Endothelial cell of umbilical vein (primary cell): Measurements from ENCODE around the gene HECTD1. TPM values are rescaled to one million over a fixed set of nuclear protein-coding genes. Genes with fewer than 3 reads are reported as not detected.

Source experiments
- BruUV-seq: library from RNA; stranded (reverse); fragments of 400-500 nt; replicated peaks from 2 replicates; lab custom pipeline; 2021; lab: Mats Ljungman, UMichigan
- CTCF ChIA-PET: fragments of 300-600, 350-600 bp; sonication (Branson Sonifier 250); formaldehyde crosslinking; loops from one replicate; lab custom pipeline; 2021; ENCODE audit warnings: antibody characterized with exemption, inconsistent platforms; lab: Charles Lee
- POLR2A ChIA-PET: fragments of 300-600, 350-600 bp; sonication (Branson Sonifier 250); formaldehyde crosslinking; loops from one replicate; lab custom pipeline; 2021; ENCODE audit warnings: antibody characterized with exemption, inconsistent platforms; lab: Charles Lee
- DNase-seq: peaks from one replicate; pipeline ENCODE4 v3.0.0-alpha.2; 2011; ENCODE audit warnings: low read depth, low spot score
- FAIRE-seq: peaks from 2 replicates; lab custom pipeline; 2011; peaks lifted over from hg19 to GRCh38; lab: Jason Lieb, UNC
- H2AFZ ChIP-seq: 2 replicates; pipeline ENCODE4 v1.6.0; 2012; ENCODE audit warnings: low read depth, low read length, control low read depth, inconsistent platforms
- H3K27ac ChIP-seq: 2 replicates; pipeline ENCODE4 v1.5.1; 2011; ENCODE audit warnings: low read depth, mild to moderate bottlenecking, control low read depth, low read length, moderate library complexity; ENCODE audit not compliant: insufficient read depth
- H3K27me3 ChIP-seq, 2 experiments: 2 replicates each; pipeline versions ENCODE4 v1.6.0 to v1.6.1; 2011; ENCODE audit warnings: low read length in 2 of 2, mixed read lengths in 1 of 2; ENCODE audit not compliant: control insufficient read depth in 2 of 2, insufficient read depth in 2 of 2
- H3K36me3 ChIP-seq, 2 experiments: 2 replicates in 1 of 2; 3 replicates in 1 of 2; pipeline ENCODE4 v1.5.1; 2011; ENCODE audit warnings: low read length in 2 of 2, mild to moderate bottlenecking in 1 of 2, moderate library complexity in 1 of 2; ENCODE audit not compliant: control insufficient read depth in 2 of 2, insufficient read depth in 2 of 2; ENCODE audit errors: extremely low read depth in 1 of 2
- H3K4me1 ChIP-seq: 3 replicates; pipeline ENCODE4 v1.5.1; 2011; ENCODE audit warnings: mild to moderate bottlenecking, low read length; ENCODE audit not compliant: control insufficient read depth, insufficient read depth; ENCODE audit errors: extremely low read depth
- H3K4me2 ChIP-seq: 2 replicates; pipeline ENCODE4 v1.6.1; 2011; ENCODE audit warnings: low read length, control low read depth, mixed read lengths; ENCODE audit not compliant: insufficient read depth
- H3K4me3 ChIP-seq, 3 experiments: fragments of 200-600 bp in 1 of 3; sonication (generic), shearing (Covaris generic) in 1 of 3; replicated peaks in 1 of 3; 2 replicates each; pipeline ENCODE4 v1.5.1; 2011 to 2016; ENCODE audit warnings: control low read depth in 3 of 3, low read length in 3 of 3, mild to moderate bottlenecking in 2 of 3, inconsistent platforms in 1 of 3, low read depth in 1 of 3, moderate library complexity in 1 of 3; ENCODE audit not compliant: insufficient read depth in 1 of 3
- H3K79me2 ChIP-seq: 2 replicates; pipeline ENCODE4 v1.6.0; 2012; ENCODE audit warnings: low read length, inconsistent platforms; ENCODE audit not compliant: control insufficient read depth, insufficient read depth
- H3K9ac ChIP-seq: replicated peaks from 2 replicates; pipeline ENCODE3; 2011; ENCODE audit warnings: low read length, control low read depth; ENCODE audit not compliant: insufficient read depth; ENCODE audit errors: extremely low read depth
- H3K9me1 ChIP-seq: replicated peaks from 3 replicates; pipeline ENCODE4 v1.6.0; 2011; ENCODE audit warnings: mild to moderate bottlenecking, low read length; ENCODE audit not compliant: control insufficient read depth, insufficient read depth; ENCODE audit errors: extremely low read depth
- H3K9me3 ChIP-seq: replicated peaks from 2 replicates; pipeline ENCODE4 v1.5.1; 2012; ENCODE audit warnings: low read length, inconsistent platforms; ENCODE audit not compliant: control insufficient read depth, insufficient read depth
- H4K20me1 ChIP-seq: replicated peaks from 2 replicates; pipeline ENCODE3; 2011; ENCODE audit warnings: mild to moderate bottlenecking, low read length; ENCODE audit not compliant: control insufficient read depth, insufficient read depth; ENCODE audit errors: extremely low read depth
- EZH2 ChIP-seq: IDR thresholded peaks from 2 replicates; pipeline ENCODE4 v1.6.1; 2012; ENCODE audit warnings: borderline replicate concordance, low read depth, mild to moderate bottlenecking, moderate library complexity, low read length, inconsistent platforms; ENCODE audit not compliant: severe bottlenecking
- FOS ChIP-seq: IDR thresholded peaks from 2 replicates; pipeline ENCODE4 v1.6.1; 2011; ENCODE audit warnings: mild to moderate bottlenecking, low read length, moderate library complexity, borderline replicate concordance; ENCODE audit not compliant: insufficient read depth
- GATA2 ChIP-seq: IDR thresholded peaks from 2 replicates; pipeline ENCODE4 v1.7.0; 2011; ENCODE audit warnings: low read depth, mild to moderate bottlenecking, moderate library complexity, mixed read lengths, low read length; ENCODE audit not compliant: insufficient read length, insufficient read depth
- JUN ChIP-seq: IDR thresholded peaks from 2 replicates; pipeline ENCODE4 v1.6.1; 2011; ENCODE audit warnings: borderline replicate concordance, low read depth; ENCODE audit not compliant: insufficient read length, insufficient read depth
- MYC ChIP-seq: IDR thresholded peaks from one replicate; pipeline ENCODE4 v1.6.1; 2011; ENCODE audit warnings: mild to moderate bottlenecking, low read depth, low read length
- POLR2A ChIP-seq: IDR thresholded peaks from 2 replicates; pipeline ENCODE4 v1.6.1; 2012; ENCODE audit warnings: low read depth, mild to moderate bottlenecking, control low read depth, low read length
- POLR2AphosphoS5 ChIP-seq: IDR thresholded peaks from 2 replicates; pipeline ENCODE4 v1.6.1; 2012; ENCODE audit warnings: low read depth, mild to moderate bottlenecking, control low read depth, low read length, moderate library complexity; ENCODE audit not compliant: insufficient read depth
- dilution Hi-C: fragments of 300-500 bp; cut with MboI; formaldehyde crosslinking; loops from one replicate; pipeline ENCODE4 v1.15.0; 2019; ENCODE audit warnings: low sequenced_read_pairs; ENCODE audit not compliant: extremely low pct_ligation_motif_present
- intact Hi-C: fragments of 100-400 bp; cut with micrococcal nuclease; formaldehyde crosslinking; loops from one replicate; pipeline ENCODE4 v1.10.0; 2022
- polyA plus RNA-seq, 4 experiments: library from polyadenylated mRNA; depleted of rRNA in 3 of 4; stranded (reverse) in 3 of 4; unstranded in 1 of 4; fragments of >200 nt; gene quantifications; 2 replicates each; pipeline versions ENCODE4 v1.2.1 to v1.2.3, GENCODE V29; 2011 to 2012; ENCODE audit warnings: missing spikeins in 1 of 4
- total RNA-seq: library from RNA; stranded (reverse); gene quantifications from 2 replicates; pipeline ENCODE4 v1.2.3, GENCODE V29; 2021
- TF ChIP-seq, protein P1 (sequence below), 2 donors: IDR thresholded peaks; 1 replicate in 1 of 2; 2 replicates in 1 of 2; pipeline ENCODE4 v1.5.1; 2011; ENCODE audit warnings: low read length in 2 of 2, mild to moderate bottlenecking in 2 of 2, moderate library complexity in 2 of 2, control low read depth in 1 of 2, inconsistent platforms in 1 of 2, low read depth in 1 of 2; ENCODE audit not compliant: insufficient read depth in 1 of 2; ENCODE audit errors: extremely low read depth in 1 of 2
- TF ChIP-seq, protein P2 (sequence below): IDR thresholded peaks from 2 replicates; pipeline ENCODE4 v1.6.1; 2011; ENCODE audit not compliant: insufficient read depth, insufficient read length

HECTD1 gene
- total and polyA plus RNA-seq, 2 donors (not counting 3 experiments of a cell fraction or from before 2014, with no cell fraction given) = 67.9 to 181 TPM

DNA sequence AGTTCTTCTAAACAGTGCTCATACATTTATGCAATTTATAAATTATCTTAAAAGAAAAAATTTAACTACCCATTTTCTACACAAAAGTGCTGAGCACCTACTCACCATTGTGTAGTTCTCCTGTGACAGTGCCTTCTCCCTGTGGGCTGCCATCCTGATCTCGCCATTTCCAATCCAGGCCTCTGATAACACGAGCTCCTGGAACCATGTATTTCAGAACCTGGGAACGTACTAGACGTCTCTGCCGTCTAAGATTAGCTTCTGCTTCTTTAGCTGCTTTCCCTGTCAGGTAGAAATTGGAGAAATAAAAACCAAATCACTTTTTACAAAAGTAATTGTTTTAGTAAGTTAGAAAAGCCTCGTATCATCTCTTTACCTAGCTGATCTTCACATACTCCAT lies 74.5 kb downstream of the HECTD1 start:
- no peak overlapping the region for H3K4me3 ChIP-seq
- H3K27ac ChIP-seq = no peak overlapping the region
- no peaks in the 10 kb centered on the region for H3K9me1 ChIP-seq
- H3K4me2 ChIP-seq = no peak overlapping the region
- intact Hi-C loops (no loop called here), dilution Hi-C loops (no loop called here)
- TF ChIP-seq, protein P1, sequence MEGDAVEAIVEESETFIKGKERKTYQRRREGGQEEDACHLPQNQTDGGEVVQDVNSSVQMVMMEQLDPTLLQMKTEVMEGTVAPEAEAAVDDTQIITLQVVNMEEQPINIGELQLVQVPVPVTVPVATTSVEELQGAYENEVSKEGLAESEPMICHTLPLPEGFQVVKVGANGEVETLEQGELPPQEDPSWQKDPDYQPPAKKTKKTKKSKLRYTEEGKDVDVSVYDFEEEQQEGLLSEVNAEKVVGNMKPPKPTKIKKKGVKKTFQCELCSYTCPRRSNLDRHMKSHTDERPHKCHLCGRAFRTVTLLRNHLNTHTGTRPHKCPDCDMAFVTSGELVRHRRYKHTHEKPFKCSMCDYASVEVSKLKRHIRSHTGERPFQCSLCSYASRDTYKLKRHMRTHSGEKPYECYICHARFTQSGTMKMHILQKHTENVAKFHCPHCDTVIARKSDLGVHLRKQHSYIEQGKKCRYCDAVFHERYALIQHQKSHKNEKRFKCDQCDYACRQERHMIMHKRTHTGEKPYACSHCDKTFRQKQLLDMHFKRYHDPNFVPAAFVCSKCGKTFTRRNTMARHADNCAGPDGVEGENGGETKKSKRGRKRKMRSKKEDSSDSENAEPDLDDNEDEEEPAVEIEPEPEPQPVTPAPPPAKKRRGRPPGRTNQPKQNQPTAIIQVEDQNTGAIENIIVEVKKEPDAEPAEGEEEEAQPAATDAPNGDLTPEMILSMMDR (IDR thresholded peaks at IDR 0.05; ENCODE audit: extremely low read depth in 1 of 2, insufficient read depth in 1 of 2, low read depth in 1 of 2, low read length in 2 of 2) = no peak
- TF ChIP-seq, protein P2, sequence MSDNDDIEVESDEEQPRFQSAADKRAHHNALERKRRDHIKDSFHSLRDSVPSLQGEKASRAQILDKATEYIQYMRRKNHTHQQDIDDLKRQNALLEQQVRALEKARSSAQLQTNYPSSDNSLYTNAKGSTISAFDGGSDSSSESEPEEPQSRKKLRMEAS = no peak
- no peak for TF ChIP-seq EZH2
- TF ChIP-seq MYC = no peak
- no peak for TF ChIP-seq POLR2AphosphoS5
- TF ChIP-seq GATA2 = no peak
- TF ChIP-seq FOS = no peak
- TF ChIP-seq JUN = no peak
- TF ChIP-seq POLR2A = no peak
- FAIRE-seq (no peak), DNase-seq (no peak)
- POLR2A ChIA-PET = no interaction called here
- H4K20me1 ChIP-seq = no peaks in the 10 kb centered on the region
- H2AFZ ChIP-seq = no peak overlapping the region
- H3K79me2 ChIP-seq = peaks cover 2% of the 10 kb centered on the region
- no peak overlapping the region for H3K9ac ChIP-seq
- CTCF ChIA-PET = no interaction called here
- H3K9me3 ChIP-seq = no peaks in the 10 kb centered on the region
- no TSS peak for BruUV-seq
- peaks cover 8 to 36% of the 10 kb centered on the region in 2 experiments for H3K36me3 ChIP-seq
- H3K27me3 ChIP-seq = no peaks in the 10 kb centered on the region
- peaks cover 7% of the 10 kb centered on the region for H3K4me1 ChIP-seq
